Fibroblast of lung (primary cell): Measurements from ENCODE around the gene DENND6B.

Source experiments
- CTCF ChIP-seq, 2 donors: IDR thresholded peaks in 1 of 2; conservative IDR thresholded peaks in 1 of 2; 1 replicate in 1 of 2; 2 replicates in 1 of 2; pipeline ENCODE4 v1.5.1; 2011 to 2012; ENCODE audit warnings: low read length in 2 of 2, control low read depth in 1 of 2, inconsistent platforms in 1 of 2, low read depth in 1 of 2, mild to moderate bottlenecking in 1 of 2
- EZH2 ChIP-seq: IDR thresholded peaks from 2 replicates; pipeline ENCODE4 v1.5.1; 2012; ENCODE audit warnings: low read length, control low read depth, mild to moderate bottlenecking; ENCODE audit errors: missing control alignments

GRCh38 chr22:50282361-50283155 lies 44.3 kb downstream of the DENND6B start:
- no peak for TF ChIP-seq EZH2
- TF ChIP-seq CTCF (conservative IDR thresholded peaks at IDR 0.05 in 1 of 2, IDR thresholded peaks at IDR 0.05 in 1 of 2; ENCODE audit: low read depth in 1 of 2, low read length in 2 of 2): no peak
